SJSA1 (cell line): ENCODE measurements around the gene ZDHHC22. TPM values are rescaled to one million over a fixed set of nuclear protein-coding genes. Genes with fewer than 3 reads are reported as not detected.
"Not testable (repeated sequence)": the region's sequence is repeated elsewhere in the genome, so short reads cannot be mapped to it uniquely, and the experiment has no call there.

Experiments used
- DNase-seq, 2 experiments: peaks; one replicate each; pipeline ENCODE4 v3.0.0-alpha.2; 2015 to 2020; ENCODE audit warnings: low spot score in 2 of 2, low read depth in 1 of 2
- H3K27ac ChIP-seq: fragments of 250-450 bp; sonication (Bioruptor Pico); 2 replicates; pipeline ENCODE4 v1.5.1; 2020; ENCODE audit warnings: mild to moderate bottlenecking, moderate library complexity
- H3K27me3 ChIP-seq: fragments of 250-450 bp; sonication (Bioruptor Pico); replicated peaks from 2 replicates; pipeline ENCODE4 v1.5.1; 2020; ENCODE audit warnings: mild to moderate bottlenecking, moderate library complexity
- H3K36me3 ChIP-seq: fragments of 250-450 bp; sonication (Bioruptor Pico); 2 replicates; pipeline ENCODE4 v1.5.1; 2020; ENCODE audit warnings: mild to moderate bottlenecking
- H3K4me1 ChIP-seq: fragments of 250-450 bp; sonication (Bioruptor Pico); replicated peaks from 2 replicates; pipeline ENCODE4 v1.6.1; 2021; ENCODE audit warnings: mild to moderate bottlenecking
- H3K4me3 ChIP-seq: fragments of 250-450 bp; sonication (Bioruptor Pico); 2 replicates; pipeline ENCODE4 v1.5.1; 2020; ENCODE audit warnings: mild to moderate bottlenecking
- H3K9me3 ChIP-seq: fragments of 250-450 bp; sonication (Bioruptor Pico); replicated peaks from 2 replicates; pipeline ENCODE4 v1.5.1; 2020; ENCODE audit warnings: mild to moderate bottlenecking
- total RNA-seq: library from RNA; depleted of rRNA; stranded (reverse); fragments of >200 nt; shearing (Covaris generic); gene quantifications from 2 replicates; pipeline ENCODE4 v1.2.3, GENCODE V29; 2014

Gene ZDHHC22
- total RNA-seq, 1 experiment from 2014 or later: 0.03 TPM

- Histone ChIP-seq H3K27ac (no peak overlapping the region), H3K27me3 (no peaks in the 10 kb centered on the region), H3K9me3 (no peaks in the 10 kb centered on the region), H3K4me1 (peaks cover 4% of the 10 kb centered on the region; the same call in 1 of the 2 replicates), H3K4me3 (no peak overlapping the region), H3K36me3 (no peaks in the 10 kb centered on the region)
- DNase-seq: no peak
These were observed 34.3 kb upstream of the ZDHHC22 start for GRCh38 chr14:77175843-77176242.

GRCh38 chr14:77173911-77174617, 32.5 kb upstream of the ZDHHC22 start:
- peak in 1 of 2 experiments; percentile 34 for DNase-seq
- not testable (repeated sequence) for H3K36me3 ChIP-seq, H3K27ac ChIP-seq, H3K9me3 ChIP-seq, H3K4me3 ChIP-seq, H3K27me3 ChIP-seq, H3K4me1 ChIP-seq

DNA sequence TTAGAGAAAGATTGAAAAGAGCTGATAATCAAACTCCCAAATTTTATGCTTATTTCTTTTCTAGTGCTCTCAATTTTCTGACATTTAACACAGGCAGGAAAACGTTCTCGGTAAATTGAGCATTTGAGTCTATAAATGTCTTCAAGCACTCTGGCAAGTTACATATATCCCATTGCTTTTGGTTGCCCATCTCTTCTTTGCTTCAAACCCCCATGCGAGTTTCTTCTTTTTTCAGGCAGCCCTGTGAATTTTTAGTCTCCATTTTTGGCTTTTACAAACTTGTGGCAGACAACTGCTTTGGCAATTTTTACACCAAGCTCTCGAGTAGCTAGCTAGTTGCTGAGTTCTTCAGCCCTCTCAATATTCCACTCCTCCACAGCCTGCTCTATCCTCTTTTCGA, 31.3 kb upstream of the ZDHHC22 start:
- Histone ChIP-seq H3K27ac (no peak overlapping the region), H3K9me3 (no peaks in the 10 kb centered on the region; the same call in 1 of the 2 replicates), H3K27me3 (no peaks in the 10 kb centered on the region), H3K4me1 (peaks cover 4% of the 10 kb centered on the region; the same call in 1 of the 2 replicates), H3K4me3 (no peak overlapping the region), H3K36me3 (no peaks in the 10 kb centered on the region)
- no peak for DNase-seq

- no peaks in the 10 kb centered on the region for H3K36me3 ChIP-seq
- DNase-seq: no peak
- H3K27me3 ChIP-seq: no peaks in the 10 kb centered on the region
- peaks cover 4% of the 10 kb centered on the region; the same call in 1 of the 2 replicates for H3K4me1 ChIP-seq
- no peaks in the 10 kb centered on the region; the same call in 1 of the 2 replicates for H3K9me3 ChIP-seq
- no peak overlapping the region for H3K4me3 ChIP-seq
- no peak overlapping the region for H3K27ac ChIP-seq
These were observed 28.5 kb upstream of the ZDHHC22 start for GRCh38 chr14:77170045-77170444.

- no peak overlapping the region for H3K4me3 ChIP-seq
- no peaks in the 10 kb centered on the region for H3K36me3 ChIP-seq
- no peaks in the 10 kb centered on the region for H3K27me3 ChIP-seq
- H3K9me3 ChIP-seq: no peaks in the 10 kb centered on the region
- peaks cover 8% of the 10 kb centered on the region for H3K4me1 ChIP-seq
- DNase-seq: no peak
- no peak overlapping the region for H3K27ac ChIP-seq
These were observed 19.4 kb upstream of the ZDHHC22 start for GRCh38 chr14:77161011-77161410.

DNA sequence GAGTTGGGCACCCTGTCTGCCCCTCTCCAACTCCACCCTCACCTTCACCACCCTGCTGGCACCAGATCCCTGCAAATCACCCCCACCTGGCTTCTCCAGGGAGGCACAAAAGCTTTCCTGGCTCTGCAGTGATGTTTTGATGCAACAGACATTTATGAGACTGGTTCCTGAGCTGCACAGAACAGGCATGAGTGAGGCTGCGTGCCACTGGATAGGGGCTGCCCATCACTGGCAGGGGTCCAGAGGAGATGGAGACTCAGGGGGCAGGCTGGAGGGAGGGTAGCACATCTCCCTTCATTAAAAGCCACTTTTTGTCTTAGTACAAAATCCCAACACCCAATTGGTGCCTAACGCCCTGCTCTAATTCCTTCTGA, 17.3 kb upstream of the ZDHHC22 start:
- peaks cover 8% of the 10 kb centered on the region for H3K4me1 ChIP-seq
- no peaks in the 10 kb centered on the region for H3K36me3 ChIP-seq
- H3K9me3 ChIP-seq: no peaks in the 10 kb centered on the region
- DNase-seq: no peak
- H3K27me3 ChIP-seq: no peaks in the 10 kb centered on the region
- no peak overlapping the region for H3K4me3 ChIP-seq
- no peak overlapping the region for H3K27ac ChIP-seq

DNA sequence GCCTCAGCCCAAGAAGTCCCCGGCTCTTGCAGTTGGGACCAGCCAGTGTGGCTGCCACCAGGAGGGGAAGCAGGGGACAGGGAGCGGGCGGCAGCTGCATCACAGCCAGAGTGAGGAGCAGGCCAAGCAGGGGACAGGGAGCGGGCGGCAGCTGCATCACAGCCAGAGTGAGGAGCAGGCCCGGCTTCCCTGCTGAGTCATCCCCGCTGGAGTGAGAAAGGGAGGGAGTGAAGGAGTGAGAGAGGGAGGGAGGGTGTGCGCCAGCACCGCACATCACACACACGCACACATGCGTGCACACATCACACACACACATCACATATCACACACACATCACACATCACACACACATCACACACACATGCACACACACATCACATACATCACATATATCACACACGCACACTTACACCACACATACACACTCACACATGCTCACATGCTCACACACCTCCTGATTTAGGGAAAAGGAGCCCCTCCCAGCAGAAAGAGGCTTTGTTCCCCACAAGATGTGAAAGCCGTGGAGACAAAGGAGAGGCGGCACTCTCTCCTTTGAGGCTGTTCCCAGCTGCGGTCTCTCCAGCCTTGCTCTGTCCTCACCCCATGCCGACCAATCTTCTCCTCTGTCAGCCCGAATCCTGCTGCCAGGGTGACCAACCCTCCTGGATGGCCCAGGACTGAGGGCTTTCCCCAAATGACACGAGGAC, 16.7 kb upstream of the ZDHHC22 start:
- Histone ChIP-seq H3K36me3 (no peaks in the 10 kb centered on the region), H3K27ac (no peak overlapping the region), H3K9me3 (no peaks in the 10 kb centered on the region), H3K4me3 (no peak overlapping the region), H3K4me1 (peaks cover 8% of the 10 kb centered on the region), H3K27me3 (no peaks in the 10 kb centered on the region)
- peak; percentile 40 to 67 for DNase-seq

DNA sequence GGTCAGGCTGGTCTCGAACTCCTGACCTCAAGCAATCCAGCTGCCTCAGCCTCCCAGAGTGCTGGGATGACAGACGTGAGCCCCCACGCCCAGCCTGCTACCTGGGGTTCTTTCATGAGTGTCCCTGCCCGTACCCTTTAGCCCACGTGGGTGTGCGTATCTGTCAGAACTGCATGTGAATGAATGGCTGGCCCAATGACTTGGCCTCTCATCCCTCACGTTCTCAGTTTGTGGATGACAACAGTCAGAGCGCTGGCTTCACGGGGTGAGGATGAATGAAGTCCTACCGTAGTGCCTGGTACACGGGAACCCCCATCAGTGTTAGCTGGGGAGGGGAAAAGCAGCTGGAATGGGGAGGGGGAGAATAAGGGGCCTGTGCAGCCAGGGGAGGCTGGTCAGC, 16.1 kb upstream of the ZDHHC22 start:
- no peaks in the 10 kb centered on the region for H3K36me3 ChIP-seq
- DNase-seq: no peak
- no peaks in the 10 kb centered on the region for H3K9me3 ChIP-seq
- no peaks in the 10 kb centered on the region for H3K27me3 ChIP-seq
- H3K4me1 ChIP-seq: peaks cover 8% of the 10 kb centered on the region
- H3K27ac ChIP-seq: no peak overlapping the region
- H3K4me3 ChIP-seq: no peak overlapping the region

GRCh38 chr14:77155083-77155482, 13.5 kb upstream of the ZDHHC22 start:
- Histone ChIP-seq H3K9me3 (no peaks in the 10 kb centered on the region), H3K4me3 (no peak overlapping the region), H3K27ac (no peak overlapping the region), H3K4me1 (peaks cover 8% of the 10 kb centered on the region), H3K36me3 (no peaks in the 10 kb centered on the region), H3K27me3 (no peaks in the 10 kb centered on the region)
- no peak for DNase-seq

DNA sequence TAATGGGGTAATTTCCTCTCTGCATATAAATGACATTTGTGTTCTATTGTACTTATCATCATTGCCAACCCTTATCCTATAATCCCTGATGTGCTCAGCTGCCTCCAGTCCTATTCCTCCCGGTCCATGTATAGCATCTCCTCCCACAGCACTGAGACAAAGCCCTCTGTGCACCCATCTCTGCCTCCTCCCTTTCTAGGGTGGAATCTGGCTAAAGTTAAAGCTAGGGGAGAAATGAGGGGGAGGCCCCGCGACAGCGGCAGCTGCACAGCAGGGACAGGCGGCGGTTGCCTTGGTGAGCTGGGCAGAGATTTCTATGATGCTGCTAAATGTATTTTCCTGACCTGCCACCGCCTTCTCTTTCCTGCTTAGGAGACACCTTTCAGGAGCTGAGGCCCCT, 12.8 kb upstream of the ZDHHC22 start:
- H3K9me3 ChIP-seq: no peaks in the 10 kb centered on the region

GRCh38 chr14:77153802-77154201, 12.2 kb upstream of the ZDHHC22 start:
- Histone ChIP-seq H3K9me3 (no peaks in the 10 kb centered on the region), H3K27me3 (no peaks in the 10 kb centered on the region), H3K4me3 (no peak overlapping the region), H3K36me3 (no peaks in the 10 kb centered on the region), H3K27ac (no peak overlapping the region), H3K4me1 (peaks cover 8% of the 10 kb centered on the region)
- DNase-seq: no peak

More for the DNA sequence above, 12.8 kb upstream of the ZDHHC22 start:
- Histone ChIP-seq H3K36me3 (no peaks in the 10 kb centered on the region), H3K4me3 (no peak overlapping the region), H3K4me1 (peaks cover 8% of the 10 kb centered on the region), H3K27me3 (no peaks in the 10 kb centered on the region), H3K27ac (no peak overlapping the region)
- no peak for DNase-seq

DNA sequence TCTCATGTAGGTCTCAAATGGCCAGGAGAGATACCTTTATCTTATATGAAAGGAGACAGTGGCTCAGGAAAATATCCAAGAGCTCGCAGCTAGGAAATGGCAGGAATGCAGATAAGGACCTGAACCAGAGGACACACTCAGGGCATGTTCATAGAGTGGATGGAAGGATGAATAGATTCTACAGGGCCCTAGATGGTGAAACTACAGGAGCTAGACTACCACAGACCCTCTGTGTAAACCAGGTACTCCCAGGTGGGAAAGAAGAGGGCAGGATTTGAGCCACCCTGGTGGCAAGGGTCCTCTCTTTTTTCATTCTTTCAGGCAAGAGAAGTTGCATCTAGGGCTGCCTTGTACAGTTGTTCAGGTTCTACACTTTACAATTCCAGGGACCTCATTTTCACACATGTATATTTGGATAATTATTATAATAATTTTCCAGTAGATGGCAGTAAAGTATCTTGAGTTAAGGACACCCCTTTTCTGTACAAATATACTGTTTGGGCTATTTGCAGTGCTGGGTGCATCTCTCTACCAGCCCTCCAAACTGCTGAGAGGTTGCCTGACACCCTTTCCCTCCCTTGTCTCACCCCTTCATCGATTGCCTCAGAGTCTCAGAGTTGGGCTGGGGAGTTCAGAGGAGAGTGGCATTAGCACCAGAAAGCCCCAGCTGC, 10.5 kb upstream of the ZDHHC22 start:
- Histone ChIP-seq H3K4me3 (no peak overlapping the region), H3K27me3 (no peaks in the 10 kb centered on the region), H3K9me3 (no peaks in the 10 kb centered on the region), H3K36me3 (no peaks in the 10 kb centered on the region), H3K27ac (no peak overlapping the region), H3K4me1 (no peaks in the 10 kb centered on the region)
- no peak for DNase-seq

GRCh38 chr14:77151245-77151644, 9.7 kb upstream of the ZDHHC22 start:
- no peak overlapping the region for H3K4me3 ChIP-seq
- no peaks in the 10 kb centered on the region for H3K27me3 ChIP-seq
- H3K9me3 ChIP-seq: no peaks in the 10 kb centered on the region
- H3K36me3 ChIP-seq: no peaks in the 10 kb centered on the region
- no peak overlapping the region for H3K27ac ChIP-seq
- DNase-seq: no peak
- no peaks in the 10 kb centered on the region for H3K4me1 ChIP-seq
